ENCODE results near the gene MZF1. TPM values are rescaled to one million over a fixed set of nuclear protein-coding genes. Genes with fewer than 3 reads are reported as not detected.
A peak's percentile ranks its signal among the peaks of the same experiment; 100 is the strongest.

Gene MZF1
- total RNA-seq, 1 donor from 2014 or later, result 50.7 TPM

GRCh38 chr19:58566989-58567388, 6.1 kb downstream of the MZF1 start:
- TF ChIP-seq CTCF (IDR thresholded peaks at IDR 0.05), result no peak
- H3K4me3 ChIP-seq, result no peak overlapping the region
- H3K36me3 ChIP-seq, result peaks cover 39% of the 10 kb centered on the region
- H3K9me3 ChIP-seq, result no peaks in the 10 kb centered on the region
- DNase-seq (no peak), ATAC-seq (no peak)
- peaks cover 6% of the 10 kb centered on the region for H3K27me3 ChIP-seq (ENCODE audit: low read depth)
- intact Hi-C loops (cut with DNase I), result no loop called here
- peaks cover 18% of the 10 kb centered on the region for H3K4me1 ChIP-seq
- H3K27ac ChIP-seq, result no peak overlapping the region

GRCh38 chr19:58563823-58564222, 9.3 kb downstream of the MZF1 start:
- DNase-seq (no peak), ATAC-seq (no peak)
- Histone ChIP-seq H3K9me3 (no peaks in the 10 kb centered on the region), H3K27me3 (ENCODE audit: low read depth) (peaks cover 6% of the 10 kb centered on the region), H3K4me1 (peaks cover 21% of the 10 kb centered on the region), H3K36me3 (peaks cover 16% of the 10 kb centered on the region), H3K27ac (no peak overlapping the region), H3K4me3 (no peak overlapping the region)
- no peak for TF ChIP-seq CTCF (IDR thresholded peaks at IDR 0.05)
- intact Hi-C loops (cut with DNase I), result no loop called here

GRCh38 chr19:58563034-58563573, 10.0 kb downstream of the MZF1 start:
- Histone ChIP-seq H3K4me1 (peaks cover 21% of the 10 kb centered on the region), H3K36me3 (peaks cover 13% of the 10 kb centered on the region), H3K9me3 (no peaks in the 10 kb centered on the region), H3K27me3 (ENCODE audit: low read depth) (peaks cover 6% of the 10 kb centered on the region), H3K4me3 (peak overlapping the region; percentile 57), H3K27ac (peak overlapping the region; percentile 67)
- ATAC-seq (no peak), DNase-seq (no peak)
- TF ChIP-seq CTCF (IDR thresholded peaks at IDR 0.05), result no peak
- intact Hi-C loops (cut with DNase I), result no loop called here

GRCh38 chr19:58562122-58563033, 10.8 kb downstream of the MZF1 start:
- DNase-seq (peak; percentile 66), ATAC-seq (peak; percentile 1 to 2)
- Histone ChIP-seq H3K36me3 (peaks cover 11% of the 10 kb centered on the region), H3K4me1 (peaks cover 24% of the 10 kb centered on the region), H3K4me3 (peak overlapping the region; percentile 57), H3K27me3 (ENCODE audit: low read depth) (peaks cover 6% of the 10 kb centered on the region), H3K9me3 (no peaks in the 10 kb centered on the region), H3K27ac (peak overlapping the region; percentile 67)
- intact Hi-C loops (cut with DNase I), result no loop called here
- no peak for TF ChIP-seq CTCF (IDR thresholded peaks at IDR 0.05)

GRCh38 chr19:58561373-58562121, 11.6 kb downstream of the MZF1 start:
- Histone ChIP-seq H3K4me1 (peaks cover 32% of the 10 kb centered on the region), H3K4me3 (peak overlapping the region; percentile 57), H3K9me3 (no peaks in the 10 kb centered on the region), H3K27ac (no peak overlapping the region), H3K27me3 (ENCODE audit: low read depth) (peaks cover 6% of the 10 kb centered on the region), H3K36me3 (peaks cover 9% of the 10 kb centered on the region)
- intact Hi-C loops (cut with DNase I), result no loop called here
- TF ChIP-seq CTCF (IDR thresholded peaks at IDR 0.05), result no peak
- ATAC-seq, result no peak
- DNase-seq, result no peak

Data from lower lobe of right lung (tissue), 2 donors.